AG09319 (cell line): ENCODE data around the gene CAMTA1.

Source experiments
- DNase-seq: peaks from one replicate; pipeline ENCODE4 v3.0.0-alpha.2; 2010; ENCODE audit warnings: low read depth; ENCODE audit errors: extremely low read depth
- CTCF ChIP-seq: IDR thresholded peaks from 2 replicates; pipeline ENCODE4 v1.5.1; 2011; ENCODE audit warnings: low read depth, mild to moderate bottlenecking, inconsistent platforms, low read length, moderate library complexity

Gene CAMTA1

GRCh38 chr1:7551442-7551841 is 766.2 kb downstream of the CAMTA1 start:
- DNase-seq = no peak
- TF ChIP-seq CTCF = no peak

GRCh38 chr1:7552402-7552801 is 767.1 kb downstream of the CAMTA1 start:
- TF ChIP-seq CTCF = no peak
- DNase-seq = no peak

GRCh38 chr1:7553042-7553690 is 767.9 kb downstream of the CAMTA1 start:
- no peak for DNase-seq
- no peak for TF ChIP-seq CTCF

GRCh38 chr1:7554385-7555235 is 769.4 kb downstream of the CAMTA1 start:
- TF ChIP-seq CTCF = no peak
- no peak for DNase-seq

- no peak for DNase-seq
- TF ChIP-seq CTCF = no peak
Measured at GRCh38 chr1:7555391-7556185, 770.3 kb downstream of the CAMTA1 start.

- no peak for TF ChIP-seq CTCF
- DNase-seq = no peak
Measured at GRCh38 chr1:7557301-7557891, 772.1 kb downstream of the CAMTA1 start.
